Jurkat, Clone E6-1 (cell line): ENCODE data around the gene POLG2.
"Not testable (repeated sequence)": the region's sequence is repeated elsewhere in the genome, so short reads cannot be mapped to it uniquely, and the experiment has no call there.

Source experiments
- DNase-seq: peaks from one replicate; pipeline ENCODE4 v3.0.0-alpha.2; 2011; ENCODE audit warnings: low read depth, low spot score
- H3K4me3 ChIP-seq: 2 replicates; pipeline ENCODE4 v1.5.1; 2011; ENCODE audit warnings: mild to moderate bottlenecking, low read length, control low read depth, moderate library complexity

Gene POLG2

DNA sequence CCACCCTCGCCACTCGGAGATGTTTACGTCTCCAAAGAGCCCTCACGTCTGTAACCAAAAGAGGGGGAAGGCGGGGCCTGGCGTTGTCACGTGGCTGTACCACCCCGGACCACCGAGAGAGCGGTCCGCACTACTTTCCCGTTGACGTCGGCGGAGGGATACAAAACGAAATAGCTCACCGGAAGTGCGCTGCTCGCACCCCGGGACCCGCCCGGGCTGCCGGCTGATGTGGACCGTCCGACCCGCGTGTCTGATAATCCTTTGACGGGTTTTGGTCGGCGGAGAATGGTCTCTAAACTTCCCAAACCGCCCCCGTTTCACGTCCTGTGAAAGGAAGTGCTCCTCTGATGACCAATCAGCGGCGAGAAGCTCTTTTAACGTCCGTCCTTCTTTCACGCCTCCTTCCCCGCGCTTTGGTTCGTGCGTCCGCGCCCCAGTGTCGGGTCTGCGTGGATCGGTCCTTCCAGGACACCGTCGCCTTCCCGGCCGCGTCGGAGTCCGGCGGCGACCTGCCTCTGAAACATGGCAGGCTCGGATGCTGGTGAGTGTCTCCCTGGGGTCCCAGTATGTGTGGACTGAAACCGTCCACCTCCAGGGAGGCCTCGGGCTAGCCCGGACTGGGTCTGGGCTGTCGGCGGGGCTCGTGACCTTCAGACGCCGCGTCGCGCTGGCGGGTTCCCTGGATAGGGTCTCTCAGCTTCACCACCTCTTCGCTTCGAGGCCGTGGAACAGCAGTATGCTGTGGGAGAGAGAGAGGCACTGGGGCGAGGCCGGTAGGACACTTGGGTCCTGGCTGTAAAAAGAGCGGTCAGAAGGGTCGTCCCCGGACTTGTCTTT is 9.9 kb upstream of the POLG2 start, which contains the start of gene CEP95:
CEP95 (plus strand) TSS at position 402 of the 837 bp plus-strand sequence; CDS start at position 523, 121 bp downstream.
- peak within 1 kb of the TSS; percentile 80 for H3K4me3 ChIP-seq
- DNase-seq, result peak; percentile 98

DNA sequence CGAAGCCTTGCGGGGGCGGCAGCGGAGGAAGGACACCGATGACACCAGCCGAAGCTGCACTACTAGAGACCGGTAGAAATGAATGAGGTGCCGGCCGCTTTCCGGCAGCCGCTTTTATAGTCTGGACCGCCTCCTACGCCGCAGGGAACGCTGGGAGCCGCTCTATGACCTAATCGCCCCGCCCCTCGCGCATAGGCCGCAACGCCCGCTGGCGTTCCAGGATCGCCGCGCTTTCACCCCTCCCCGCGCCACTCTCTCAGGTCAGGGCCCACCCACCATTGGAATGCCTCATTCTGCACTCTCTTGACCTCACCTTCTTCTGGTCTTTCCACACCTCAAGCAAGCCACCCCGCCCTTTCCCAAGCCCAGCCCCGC is 9.3 kb upstream of the POLG2 start, which contains the start of gene DDX5:
DDX5 (minus strand) TSS at position 89 of the 375 bp plus-strand sequence. CDS start 170 bp downstream, outside the sequence.
- DNase-seq, result peak; percentile 93
- peak within 1 kb of the TSS; percentile 80 for H3K4me3 ChIP-seq

DNA sequence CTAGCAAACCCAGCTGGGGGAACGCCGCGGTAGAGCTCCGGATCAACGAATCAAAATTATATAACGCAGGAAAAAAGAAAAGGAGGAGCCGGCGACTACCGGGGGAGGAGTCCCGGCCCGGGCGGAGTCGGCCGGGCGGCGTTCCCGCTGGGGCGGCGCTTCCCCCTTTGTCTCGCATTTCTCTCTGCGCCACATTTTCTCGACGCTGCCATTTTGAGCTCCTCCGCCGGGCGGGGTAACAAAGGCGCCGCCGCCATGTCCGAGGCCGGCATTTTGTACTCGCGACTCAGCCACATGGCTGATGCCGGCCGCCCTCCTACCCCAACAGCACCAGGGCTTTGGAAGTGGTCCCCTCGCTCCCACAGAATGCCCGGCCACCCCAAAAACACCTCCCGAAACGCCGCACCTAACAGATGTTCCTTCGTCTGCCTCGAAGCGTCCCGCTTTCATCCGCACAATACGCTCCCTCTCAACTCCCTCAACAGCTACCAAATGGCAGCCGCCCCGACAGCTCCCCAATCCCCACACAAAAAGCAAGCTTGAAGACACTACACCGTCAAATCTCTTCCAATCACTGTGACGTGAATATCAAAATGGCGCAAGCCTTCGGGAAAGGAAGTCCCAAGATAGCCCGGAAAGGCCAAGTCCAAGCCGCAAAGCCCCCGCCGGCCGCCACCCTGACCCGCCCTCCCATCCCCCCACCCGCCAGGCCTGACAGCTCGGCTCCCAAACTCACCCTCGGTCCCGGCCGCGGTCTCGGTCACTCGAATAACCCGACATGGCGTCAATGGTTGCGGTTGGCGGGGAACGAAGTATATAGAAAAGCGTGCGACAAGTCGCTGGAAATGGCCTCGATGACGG is 8.7 kb upstream of the POLG2 start:
- H3K4me3 ChIP-seq, result peak overlapping the region; percentile 80
- peak; percentile 77 for DNase-seq

DNA sequence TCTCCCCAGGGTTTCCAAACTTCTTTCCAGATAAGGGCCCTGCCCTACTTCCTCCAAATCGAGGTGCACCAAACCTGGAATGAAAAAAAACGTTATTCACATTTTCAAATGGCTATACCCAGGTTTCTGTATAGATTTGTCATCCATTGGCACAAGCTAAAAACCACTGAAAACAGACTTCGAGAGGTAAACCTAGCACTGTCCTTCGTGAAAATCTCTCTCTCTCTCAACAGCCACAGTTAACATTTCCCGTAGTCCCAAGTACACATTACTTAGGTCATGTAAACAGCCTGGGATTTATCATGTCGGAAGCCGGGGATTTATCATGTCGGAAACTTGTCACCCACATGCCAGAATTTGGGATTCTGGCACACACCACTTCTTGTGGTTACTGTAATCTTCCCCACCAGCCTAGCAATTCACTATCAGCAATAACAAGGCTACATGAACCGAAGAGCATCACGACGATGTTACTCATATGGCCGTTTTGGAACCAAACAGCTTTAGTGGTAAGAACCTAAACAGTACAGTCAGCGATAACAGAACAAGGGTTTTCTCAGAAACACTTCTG is 8.0 kb upstream of the POLG2 start:
- no peak for DNase-seq
- H3K4me3 ChIP-seq, result peak overlapping the region; percentile 80

DNA sequence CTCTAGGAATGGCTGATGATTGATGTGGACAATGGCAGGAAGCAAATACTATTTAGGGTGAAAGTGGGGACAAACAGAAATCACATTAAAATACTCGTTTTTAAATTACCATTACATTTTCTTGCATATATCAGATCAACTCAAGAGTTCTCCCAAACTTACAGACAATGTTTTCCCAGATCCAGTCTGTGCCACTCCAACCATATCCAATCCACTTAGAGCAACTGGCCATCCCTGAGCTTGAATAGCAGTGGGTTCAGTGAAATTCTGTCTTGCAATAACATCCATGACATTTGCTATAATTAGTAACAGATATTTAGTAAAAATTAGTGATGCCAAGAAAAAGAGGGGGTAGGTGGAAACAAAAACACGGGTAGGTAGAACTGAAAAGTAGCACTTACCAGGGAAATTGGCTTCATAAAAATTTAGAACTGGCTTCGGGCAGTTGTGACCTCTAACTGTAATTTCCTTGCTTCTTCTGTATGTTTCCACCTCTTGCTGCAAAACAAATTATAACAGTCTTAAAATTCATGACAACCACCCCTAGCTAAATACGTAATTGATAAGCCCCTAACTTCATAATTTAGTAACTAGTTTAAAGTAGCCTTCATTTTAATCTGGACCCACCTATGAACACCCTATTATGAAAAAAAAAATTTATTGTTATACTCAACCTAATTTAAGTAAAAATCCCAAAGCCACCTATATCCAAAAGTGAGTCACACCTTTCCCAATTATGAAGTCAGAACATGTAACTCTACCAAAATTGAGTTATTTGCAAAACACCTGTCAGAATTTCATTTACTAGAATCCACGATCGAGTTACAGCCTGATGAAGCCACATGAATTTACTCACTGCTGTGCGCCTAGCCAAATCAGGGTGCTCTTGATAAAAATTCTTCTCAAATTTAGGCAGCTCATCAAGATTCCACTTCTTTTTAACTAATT is 7.2 kb upstream of the POLG2 start:
- no peak for DNase-seq
- peak overlapping the region; percentile 80 for H3K4me3 ChIP-seq

DNA sequence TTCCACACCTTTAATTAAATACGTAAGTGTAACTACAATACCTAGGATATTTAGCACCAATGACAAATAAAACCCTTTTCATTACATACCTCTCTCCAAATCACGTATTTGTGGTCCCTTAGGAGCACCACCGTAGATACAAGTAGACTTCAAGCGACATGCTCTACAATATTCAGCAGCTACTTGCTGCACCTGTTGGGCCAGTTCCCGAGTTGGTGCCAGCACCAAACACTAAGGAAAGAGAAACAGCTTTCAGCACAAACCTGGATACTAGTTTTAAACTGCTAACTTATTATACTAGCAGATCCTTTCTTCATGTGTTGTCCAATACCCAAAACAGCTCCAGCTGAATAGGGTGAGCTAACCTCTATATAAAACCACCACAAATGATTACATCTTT is 6.5 kb upstream of the POLG2 start:
- no peak for DNase-seq
- H3K4me3 ChIP-seq, result no peak overlapping the region

DNA sequence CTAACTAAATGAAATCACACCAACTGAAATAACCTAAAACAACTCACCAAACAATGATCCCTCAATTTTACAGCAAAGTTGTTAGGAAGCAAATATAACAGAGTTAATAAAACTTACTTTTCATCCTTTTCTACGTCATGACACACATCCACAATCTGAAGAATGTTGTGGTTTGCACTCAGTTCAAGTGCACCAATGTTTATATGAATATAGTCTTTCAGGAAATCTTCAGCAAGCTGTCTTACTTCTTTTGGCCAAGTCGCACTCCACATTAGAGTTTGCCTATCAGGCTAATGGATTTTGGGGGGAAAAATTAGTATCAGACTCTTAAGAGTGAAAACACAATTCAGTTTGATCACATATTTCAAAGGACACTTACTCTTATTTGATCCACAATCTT is 6.0 kb upstream of the POLG2 start:
- no peak overlapping the region for H3K4me3 ChIP-seq
- DNase-seq, result no peak

DNA sequence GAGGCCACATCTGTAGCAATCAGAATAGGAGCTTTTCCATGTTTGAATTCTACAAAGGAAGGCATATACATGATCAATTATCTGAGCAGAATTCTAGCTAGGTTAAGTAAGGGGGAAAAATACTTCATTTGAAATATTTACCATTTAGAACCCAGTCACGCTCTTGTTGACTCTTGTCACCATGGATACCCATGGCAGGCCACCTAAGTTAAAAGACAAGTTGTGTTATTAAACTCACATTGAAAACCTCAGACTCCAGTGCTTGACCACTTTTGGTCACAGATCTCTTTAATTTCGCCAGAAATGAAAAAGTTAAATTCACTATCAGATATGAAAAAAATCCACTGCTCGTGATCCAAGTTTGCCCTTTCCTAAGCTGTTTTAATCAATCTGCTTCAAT is 5.2 kb upstream of the POLG2 start:
- no peak for DNase-seq
- H3K4me3 ChIP-seq, result no peak overlapping the region

DNA sequence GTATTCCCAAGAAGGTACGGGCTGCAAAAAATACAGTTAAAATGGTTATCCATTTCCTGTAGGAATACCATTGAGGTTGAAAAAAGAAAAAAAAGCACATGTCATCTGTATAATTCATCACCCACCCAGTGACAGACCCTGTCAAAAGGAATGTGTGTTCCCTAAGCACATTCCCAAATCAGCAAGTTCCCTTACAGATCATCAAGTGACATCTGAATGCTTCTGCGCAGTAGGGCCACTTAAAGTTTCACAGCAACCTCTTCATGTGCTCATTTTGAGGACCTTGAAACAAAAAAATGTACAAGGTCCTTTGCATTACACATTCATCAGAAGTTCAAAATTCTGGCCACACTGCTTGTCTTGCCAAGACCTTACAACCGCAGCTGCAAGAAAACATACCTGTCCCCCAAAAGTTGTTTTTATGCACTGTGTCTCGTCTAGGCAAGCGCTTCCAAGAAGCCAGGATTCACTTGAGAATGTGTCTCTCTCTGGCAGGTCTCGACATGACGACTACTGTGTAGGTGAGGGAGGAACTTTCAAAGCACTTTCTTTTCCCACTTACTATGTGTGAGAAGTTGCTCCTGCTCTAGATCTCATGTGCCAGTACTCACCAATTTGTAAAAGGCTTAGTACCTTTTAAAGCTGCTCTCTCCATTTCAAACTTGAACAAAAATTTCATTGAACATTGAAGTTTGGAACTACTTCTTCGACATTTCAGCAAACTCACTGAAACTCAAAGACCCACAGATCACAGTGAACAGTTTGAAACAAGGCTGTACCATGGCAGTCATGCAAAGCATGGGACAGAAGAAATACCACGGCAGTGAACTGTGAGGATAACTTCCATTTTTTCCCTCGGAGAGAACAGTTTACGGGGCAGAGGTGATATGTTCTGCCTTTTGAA is 4.3 kb upstream of the POLG2 start:
- no peak for DNase-seq
- H3K4me3 ChIP-seq, result no peak overlapping the region

DNA sequence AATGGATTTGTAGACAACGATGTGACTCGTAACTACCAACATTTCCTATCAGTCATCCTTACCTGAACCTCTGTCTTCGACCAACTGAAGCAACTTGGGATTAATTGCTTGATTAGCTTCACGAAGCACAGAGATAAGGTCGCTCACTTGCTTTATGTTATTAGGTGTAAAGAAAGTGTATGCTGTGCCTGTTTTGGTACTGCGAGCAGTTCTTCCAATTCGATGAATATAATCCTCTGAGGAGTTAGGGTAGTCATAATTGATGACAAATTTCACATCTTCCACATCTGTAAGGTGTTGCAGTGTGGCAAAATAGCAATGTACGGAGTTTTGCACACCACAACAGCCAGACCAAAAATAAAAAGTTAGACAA is 3.6 kb upstream of the POLG2 start:
- no peak for DNase-seq
- no peak overlapping the region for H3K4me3 ChIP-seq

DNA sequence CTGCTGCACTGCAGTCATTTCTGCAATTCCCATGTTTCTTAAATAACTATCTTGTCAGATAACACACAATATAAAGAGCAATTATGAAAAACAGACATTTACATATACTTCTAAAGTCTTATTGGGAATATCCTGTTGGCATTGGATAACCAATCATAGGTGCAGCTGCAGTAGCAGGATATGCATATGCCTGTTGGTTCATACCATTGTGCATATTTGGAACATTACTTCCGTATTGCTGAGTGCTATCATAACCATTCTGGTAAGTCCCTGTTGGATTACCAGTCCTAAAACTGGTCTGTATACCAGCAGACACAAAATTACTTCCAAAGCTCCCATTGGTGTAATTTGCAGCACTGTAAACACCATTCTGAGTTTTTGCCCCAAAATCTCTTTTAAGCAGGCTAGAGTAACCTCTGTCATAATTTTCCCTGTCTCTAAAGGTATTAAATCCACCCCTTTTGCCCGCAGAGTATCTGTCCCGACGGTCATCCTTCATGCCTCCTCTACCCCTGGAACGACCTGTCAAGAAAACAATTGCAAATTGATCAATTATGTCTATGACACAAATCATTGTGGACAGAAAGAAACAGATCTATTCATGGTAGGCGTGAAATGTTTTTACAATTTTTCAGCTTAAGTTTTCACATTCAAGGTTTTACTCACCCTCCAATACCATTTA is 3.1 kb upstream of the POLG2 start:
- no peak overlapping the region for H3K4me3 ChIP-seq
- DNase-seq, result no peak

DNA sequence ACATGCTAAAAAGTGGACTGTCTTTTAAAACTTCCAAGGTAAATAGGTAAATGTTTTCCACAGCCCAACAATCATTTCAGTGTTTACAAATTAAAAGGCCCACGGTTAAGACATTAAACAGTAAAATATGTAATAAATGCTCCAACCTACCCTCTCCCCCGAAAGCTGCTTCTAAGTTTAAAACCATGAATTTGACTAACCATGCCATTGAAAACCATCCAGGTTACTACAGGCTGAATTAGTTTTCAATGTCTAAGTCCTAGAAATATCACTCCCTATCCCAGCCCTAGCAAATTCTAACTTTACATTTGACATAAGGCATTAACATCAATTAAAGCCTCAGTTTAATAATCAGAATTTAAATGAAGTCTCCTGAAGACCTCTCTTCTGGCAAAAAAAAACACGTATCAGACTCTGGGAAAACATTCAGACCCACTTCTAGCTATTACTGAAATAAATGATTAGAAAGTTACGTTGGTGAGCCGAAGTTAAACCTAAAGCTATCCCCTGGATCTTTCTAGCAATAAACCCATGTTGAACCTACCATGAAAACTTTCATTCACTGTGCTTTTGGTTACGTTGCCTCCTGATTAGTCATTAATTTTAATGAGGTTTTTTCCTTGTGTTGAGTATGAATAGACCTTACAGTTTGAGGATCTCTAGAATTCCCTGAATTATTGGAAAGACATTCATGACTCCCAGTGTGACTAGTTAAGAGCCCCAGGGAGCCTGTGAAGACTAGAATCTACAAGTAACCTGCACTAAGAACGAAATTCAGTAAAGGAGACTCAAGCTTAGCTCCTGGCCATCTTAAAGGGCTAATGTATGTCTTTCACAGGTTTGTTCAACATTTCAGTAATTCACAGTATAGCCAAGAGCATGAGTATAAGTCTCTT is 1.7 kb upstream of the POLG2 start:
- no peak overlapping the region for H3K4me3 ChIP-seq

DNA sequence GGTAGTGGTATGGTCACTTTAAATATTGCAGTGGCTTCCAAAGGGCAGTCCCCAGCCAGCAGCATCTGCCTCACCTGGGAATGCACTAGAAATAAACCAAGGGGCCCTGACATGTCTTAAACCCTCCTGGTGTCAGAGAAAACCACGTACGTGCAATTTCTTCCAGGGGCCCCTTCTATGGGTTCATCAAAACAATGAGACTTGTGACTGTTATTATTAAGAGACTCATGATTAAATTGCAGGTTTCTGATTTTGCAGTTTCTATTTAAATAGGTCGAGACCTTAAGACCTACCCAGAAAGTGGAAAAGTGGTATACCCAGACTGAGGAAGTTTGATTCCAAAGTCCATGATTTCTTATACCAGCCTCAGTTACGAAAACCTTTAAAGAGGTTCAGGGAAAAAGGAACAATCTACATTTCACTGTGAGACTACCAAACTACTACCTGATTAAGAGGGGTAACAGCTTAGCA is 746 bp upstream of the POLG2 start:
- DNase-seq, result no peak
- peak overlapping the region; percentile 76 for H3K4me3 ChIP-seq

More for the DNA sequence above, 1.7 kb upstream of the POLG2 start:
- no peak for DNase-seq

DNA sequence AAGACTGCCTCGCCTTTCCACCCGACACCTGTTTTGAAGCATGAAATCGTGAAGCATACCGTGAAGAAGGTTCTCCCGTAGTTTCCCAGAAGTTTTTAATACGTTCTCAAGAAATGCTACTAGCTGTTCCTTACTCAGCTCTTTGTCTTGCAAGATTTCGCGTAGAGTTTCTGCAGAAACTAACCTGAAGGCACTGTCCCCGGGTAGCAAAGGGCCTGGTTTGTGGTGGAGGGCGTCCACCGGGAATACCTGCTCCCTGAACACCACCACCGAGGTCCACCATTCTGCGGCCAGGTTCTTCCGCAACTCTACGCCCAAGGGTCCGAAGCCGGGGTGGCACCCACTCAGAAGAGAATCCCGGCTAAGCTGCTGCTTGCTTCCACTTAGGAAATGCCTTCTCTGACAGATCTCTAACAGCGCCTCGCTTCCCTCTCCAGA is 487 bp downstream of the POLG2 start:
- peak overlapping the region; percentile 76 for H3K4me3 ChIP-seq
- no peak for DNase-seq

DNA sequence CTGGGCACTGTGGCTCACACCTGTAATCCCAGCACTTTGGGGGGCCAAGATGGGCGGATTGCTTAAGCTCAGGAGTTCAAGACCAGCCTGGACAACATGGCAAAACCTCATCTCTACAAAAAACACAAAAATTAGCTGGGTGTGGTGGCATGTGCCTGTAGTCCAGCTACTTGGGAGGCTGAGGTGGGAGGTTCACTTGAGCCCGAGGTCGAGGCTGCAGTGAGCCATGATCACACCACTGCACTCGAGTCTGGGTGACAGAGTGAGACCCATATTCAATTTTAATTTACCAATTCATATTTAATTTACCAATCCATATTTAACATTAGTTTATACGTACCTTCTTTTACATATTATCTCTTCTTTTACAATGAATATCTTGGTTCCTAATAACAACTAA is 1.6 kb downstream of the POLG2 start:
- not testable (repeated sequence) for DNase-seq

DNA sequence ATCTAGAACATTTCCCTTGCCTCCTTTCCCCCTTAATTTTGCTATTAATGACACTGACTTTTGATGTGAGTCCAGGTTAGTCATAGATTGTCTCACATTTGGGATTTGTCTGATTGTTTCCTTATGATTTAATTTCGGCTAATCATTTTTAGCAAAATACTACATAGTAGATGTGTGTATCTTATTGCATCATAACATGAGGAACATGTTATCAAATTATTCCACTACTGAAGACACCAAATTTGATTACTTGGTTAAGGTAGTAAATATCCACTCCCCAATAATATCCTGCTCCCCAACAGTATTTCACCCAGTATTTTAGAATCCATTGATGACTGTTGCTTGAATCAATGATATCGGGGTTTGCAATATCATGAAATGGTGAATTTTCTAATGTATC is 2.7 kb downstream of the POLG2 start:
- DNase-seq, result no peak
- H3K4me3 ChIP-seq, result no peak overlapping the region

More for the DNA sequence above, 1.6 kb downstream of the POLG2 start:
- not testable (repeated sequence) for H3K4me3 ChIP-seq
